ENCODE results near the gene TLE3.

GRCh38 chr15:70089692-70089971 lies 8.1 kb downstream of the TLE3 start:
- TF ChIP-seq EZH2 (IDR thresholded peaks at IDR 0.05; ENCODE audit: insufficient read depth, low read length), result no peak
- no peak for TF ChIP-seq CTCF (IDR thresholded peaks at IDR 0.05; ENCODE audit: insufficient read depth, low read depth, low read length)

All from astrocyte (in vitro differentiated cells and primary cell).